K562 (cell line): ENCODE measurements around the gene ZBTB20.

ENCODE experiments used
- CREB1 ChIP-seq, 2 experiments: sonication (generic) in 1 of 2; formaldehyde crosslinking in 1 of 2; IDR thresholded peaks; 2 replicates each; pipeline versions ENCODE4 v1.6.1 to v1.8.0; 2012 to 2022; ENCODE audit warnings: inconsistent platforms in 1 of 2, mild to moderate bottlenecking in 1 of 2, missing genetic modification reagents in 1 of 2, moderate library complexity in 1 of 2
- CTCF ChIP-seq, 3 experiments: IDR thresholded peaks in 2 of 3; conservative IDR thresholded peaks in 1 of 3; 2 replicates each; pipeline ENCODE4 v1.5.1; 2011 to 2012; ENCODE audit warnings: low read length in 3 of 3, mild to moderate bottlenecking in 3 of 3, control low read depth in 2 of 3, improper control_type of control experiment in 1 of 3, inconsistent platforms in 1 of 3, low read depth in 1 of 3, mixed read lengths in 1 of 3, moderate library complexity in 1 of 3; ENCODE audit not compliant: insufficient read depth in 2 of 3
- E4F1 ChIP-seq: fragments of 250-450 bp; sonication (Bioruptor Pico); IDR thresholded peaks from 2 replicates; pipeline ENCODE4 v1.5.0; 2021; ENCODE audit warnings: mild to moderate bottlenecking, borderline replicate concordance
- HNRNPUL1 ChIP-seq: fragments of 200-400 bp; formaldehyde crosslinking; IDR thresholded peaks from 2 replicates; pipeline ENCODE4 v1.6.1; 2017; ENCODE audit warnings: low read length
- MNT ChIP-seq, 2 experiments: fragments of 450-650 bp; conservative IDR thresholded peaks; 2 replicates each; pipeline ENCODE4 v1.6.1; 2017; ENCODE audit warnings: mild to moderate bottlenecking in 2 of 2, moderate library complexity in 2 of 2
- POLR2AphosphoS5 ChIP-seq: IDR thresholded peaks from 2 replicates; pipeline ENCODE4 v1.6.1; 2011; ENCODE audit warnings: mild to moderate bottlenecking, low read depth, low read length, moderate library complexity; ENCODE audit not compliant: control insufficient read depth, insufficient read depth
- ZBTB17 ChIP-seq: fragments of 450-650 bp; formaldehyde crosslinking; IDR thresholded peaks from 2 replicates; pipeline ENCODE4 v1.4.0; 2020; ENCODE audit warnings: mild to moderate bottlenecking
- ZBTB26 ChIP-seq: fragments of 450-650 bp; formaldehyde crosslinking; IDR thresholded peaks from 2 replicates; pipeline ENCODE4 v1.4.0; 2022; ENCODE audit warnings: missing genetic modification characterization
- ZFP36 ChIP-seq: fragments of 150-350 bp; IDR thresholded peaks from 2 replicates; pipeline ENCODE4 v1.6.1; 2018; ENCODE audit warnings: low read length, low read depth; ENCODE audit not compliant: partially characterized antibody
- ZFX ChIP-seq: sonication (generic); formaldehyde crosslinking; IDR thresholded peaks from 2 replicates; pipeline ENCODE4 v1.8.0; 2022; ENCODE audit warnings: mild to moderate bottlenecking, missing genetic modification reagents, moderate library complexity
- ZNF780A ChIP-seq: fragments of 250-450 bp; sonication (Bioruptor Pico); IDR thresholded peaks from 2 replicates; pipeline ENCODE4 v1.5.0; 2021; ENCODE audit warnings: mild to moderate bottlenecking

GRCh38 chr3:114939920-114940319 lies 207.2 kb downstream of the ZBTB20 start:
- TF ChIP-seq HNRNPUL1 (no peak), ZFP36 (no peak), MNT (conservative IDR thresholded peaks at IDR 0.05) (no peak), E4F1 (CRISPR knock-in tag) (no peak), ZFX (CRISPR knock-in tag) (no peak), CREB1 (IDR thresholded peaks at IDR 0.05) (no peak), CREB1 (CRISPR knock-in tag; IDR thresholded peaks at IDR 0.05) (no peak), CTCF (IDR thresholded peaks at IDR 0.05 in 2 of 3, conservative IDR thresholded peaks at IDR 0.05 in 1 of 3; ENCODE audit: insufficient read depth in 2 of 3, low read depth in 1 of 3, low read length in 3 of 3) (no peak), POLR2AphosphoS5 (no peak), ZBTB26 (no peak), ZNF780A (CRISPR knock-in tag) (no peak), ZBTB17 (no peak)
